HepG2 (cell line): Measurements from ENCODE around the gene POLR1D. TPM values are rescaled to one million over a fixed set of nuclear protein-coding genes. Genes with fewer than 3 reads are reported as not detected.
A peak's percentile ranks its signal among the peaks of the same experiment; 100 is the strongest.

Experiments used
- ATAC-seq: fragments of 200-7000 bp; cut with Tn5 transposase; 3 replicates; pipeline ENCODE4 v1.9.1; 2020; ENCODE audit warnings: mild to moderate bottlenecking, moderate library complexity
- BruUV-seq: library from RNA; stranded (reverse); fragments of 400-500 nt; replicated peaks from 2 replicates; lab custom pipeline; 2021; lab: Mats Ljungman, UMichigan
- CTCF ChIA-PET: fragments of 300-600 bp; formaldehyde crosslinking; extraction: SDS; loops from one replicate; lab custom pipeline; 2021; ENCODE audit warnings: low total read pairs, inconsistent platforms, low intra/inter-chr PET ratio; lab: Yijun Ruan, JAX
- POLR2A ChIA-PET: fragments of 350-600 bp; sonication (Branson Sonifier 250); formaldehyde crosslinking; loops from one replicate; lab custom pipeline; 2020; ENCODE audit warnings: antibody characterized with exemption, inconsistent platforms; lab: Yijun Ruan, JAX
- DNase-seq: peaks from one replicate; pipeline ENCODE4 v3.0.0-alpha.2; 2015; ENCODE audit warnings: low spot score
- FAIRE-seq: peaks from 3 replicates; lab custom pipeline; 2011; peaks lifted over from hg19 to GRCh38; lab: Jason Lieb, UNC
- H2AFZ ChIP-seq: one replicate; pipeline ENCODE4 v1.6.1; 2011; ENCODE audit warnings: low read length, inconsistent platforms
- H3K27ac ChIP-seq: fragments of 300-600 bp; 3 replicates; pipeline ENCODE4 v1.8.0; 2011; ENCODE audit warnings: mixed run types, mild to moderate bottlenecking, mixed read lengths, low read length, inconsistent platforms; ENCODE audit not compliant: insufficient read depth; ENCODE audit errors: extremely low read length
- H3K27me3 ChIP-seq, 2 experiments: fragments of 200-600 bp in 1 of 2; 2 replicates in 1 of 2; 3 replicates in 1 of 2; pipeline versions ENCODE4 v1.6.0 to v1.8.0; 2011; ENCODE audit warnings: low read length in 2 of 2, mild to moderate bottlenecking in 2 of 2, moderate library complexity in 2 of 2, inconsistent platforms in 1 of 2; ENCODE audit not compliant: insufficient read depth in 2 of 2, control insufficient read depth in 1 of 2
- H3K36me3 ChIP-seq, 2 experiments: fragments of 200-600 bp in 1 of 2; replicated peaks in 1 of 2; 2 replicates in 1 of 2; 3 replicates in 1 of 2; pipeline versions ENCODE4 v1.5.1 to v1.8.0; 2011; ENCODE audit warnings: low read length in 2 of 2, inconsistent platforms in 1 of 2; ENCODE audit not compliant: insufficient read depth in 2 of 2, control insufficient read depth in 1 of 2
- H3K4me1 ChIP-seq: 2 replicates; pipeline ENCODE4 v1.5.1; 2012; ENCODE audit warnings: low read length, inconsistent platforms; ENCODE audit not compliant: insufficient read depth
- H3K4me2 ChIP-seq: 2 replicates; pipeline ENCODE4 v1.6.0; 2011; ENCODE audit warnings: low read depth, low read length, inconsistent platforms
- H3K4me3 ChIP-seq, 3 experiments: fragments of 200-600 bp in 1 of 3; sonication (generic), shearing (Covaris generic) in 1 of 3; replicated peaks in 1 of 3; 2 replicates each; pipeline ENCODE4 v1.5.1; 2011 to 2016; ENCODE audit warnings: low read length in 3 of 3, inconsistent platforms in 2 of 3, low read depth in 2 of 3, mild to moderate bottlenecking in 2 of 3, control low read depth in 1 of 3, mixed read lengths in 1 of 3; ENCODE audit not compliant: insufficient read depth in 1 of 3
- H3K79me2 ChIP-seq: one replicate; pipeline ENCODE4 v1.6.1; 2011; ENCODE audit warnings: low read length, inconsistent platforms; ENCODE audit not compliant: insufficient read depth
- H3K9ac ChIP-seq: 2 replicates; pipeline ENCODE4 v1.6.0; 2011; ENCODE audit warnings: mild to moderate bottlenecking, low read depth, low read length, inconsistent platforms; ENCODE audit not compliant: insufficient read depth
- H3K9me3 ChIP-seq: 2 replicates; pipeline ENCODE4 v1.5.1; 2012; ENCODE audit warnings: mild to moderate bottlenecking, low read length
- H4K20me1 ChIP-seq: 2 replicates; pipeline ENCODE4 v1.6.0; 2011; ENCODE audit warnings: inconsistent platforms, mild to moderate bottlenecking, low read length, moderate library complexity; ENCODE audit not compliant: insufficient read depth
- HOXD1 ChIP-seq: sonication (generic); formaldehyde crosslinking; IDR thresholded peaks from 2 replicates; pipeline ENCODE4 v1.5.0; 2020; ENCODE audit warnings: missing genetic modification reagents
- ZNF10 ChIP-seq: sonication (generic); formaldehyde crosslinking; IDR thresholded peaks from 2 replicates; pipeline ENCODE4 v1.4.0; 2020; ENCODE audit warnings: mild to moderate bottlenecking, low read depth, missing genetic modification reagents, borderline replicate concordance
- ZNF431 ChIP-seq: sonication (generic); formaldehyde crosslinking; IDR thresholded peaks from 2 replicates; pipeline ENCODE4 v1.9.0; 2022; ENCODE audit warnings: missing genetic modification reagents, low read depth, mild to moderate bottlenecking, borderline replicate concordance
- ZNF577 ChIP-seq: sonication (generic); formaldehyde crosslinking; IDR thresholded peaks from 2 replicates; pipeline ENCODE4 v1.4.0; 2020; ENCODE audit warnings: mild to moderate bottlenecking, low read depth, missing genetic modification reagents, borderline replicate concordance
- ZNF644 ChIP-seq: IDR thresholded peaks from 2 replicates; pipeline ENCODE4 v1.6.1; 2016; ENCODE audit warnings: low read depth
- ZZZ3 ChIP-seq: sonication (generic); formaldehyde crosslinking; IDR thresholded peaks from 2 replicates; pipeline ENCODE4 v1.4.0; 2020; ENCODE audit warnings: missing genetic modification reagents, mild to moderate bottlenecking, borderline replicate concordance
- WGBS: methylation state at CpG from one replicate; pipeline ENCODE4 v1.1.6; 2017; ENCODE audit warnings: low lambda C conversion rate; 5-methylcytosine and 5-hydroxymethylcytosine counted together
- in situ Hi-C: cut with HindIII; loops from 2 replicates; pipeline ENCODE4 v1.10.0; 2017; ENCODE audit warnings: low pct_unique_long_range_greater_than_20kb; ENCODE audit not compliant: extremely low pct_ligation_motif_present
- intact Hi-C: fragments of 100-400 bp; cut with micrococcal nuclease; formaldehyde crosslinking; loops from one replicate; pipeline ENCODE4 v1.10.0; 2022; ENCODE audit not compliant: unreplicated experiment
- polyA plus RNA-seq, 8 experiments: library from polyadenylated mRNA; depleted of rRNA in 3 of 8; stranded (reverse) in 7 of 8; unstranded in 1 of 8; fragments of >200 nt; fragmentation: Illumina TruSeq in 4 of 8; extraction: Trizol in 4 of 8; gene quantifications; 2 replicates each; pipeline versions ENCODE4 v1.2.1 to v1.2.3, GENCODE V29; 2011 to 2016; ENCODE audit warnings: low read depth in 4 of 8, missing spikeins in 1 of 8, mixed read lengths in 1 of 8; ENCODE audit not compliant: insufficient read depth in 1 of 8
- total RNA-seq, 5 experiments: library from RNA; depleted of rRNA; stranded (reverse); fragments of >200 nt; fragmentation: Illumina TruSeq; extraction: Trizol; gene quantifications; 2 replicates each; pipeline ENCODE4 v1.2.3, GENCODE V29; 2016; ENCODE audit warnings: low read depth in 1 of 5
- TF ChIP-seq, protein P1 (sequence below): sonication (generic); formaldehyde crosslinking; IDR thresholded peaks from 2 replicates; pipeline ENCODE4 v1.5.0; 2020; ENCODE audit warnings: mild to moderate bottlenecking, missing genetic modification reagents, borderline replicate concordance
- TF ChIP-seq, protein P2 (sequence below): sonication (generic); formaldehyde crosslinking; IDR thresholded peaks from 2 replicates; pipeline ENCODE4 v1.5.1; 2020; ENCODE audit warnings: mild to moderate bottlenecking, missing genetic modification reagents, moderate library complexity

POLR1D gene
- total and polyA plus RNA-seq, 2 of the 13 experiments (the other 11 are each of a cell fraction or from before 2014, with no cell fraction given), result 183 to 490 TPM

- TF ChIP-seq, protein P1, sequence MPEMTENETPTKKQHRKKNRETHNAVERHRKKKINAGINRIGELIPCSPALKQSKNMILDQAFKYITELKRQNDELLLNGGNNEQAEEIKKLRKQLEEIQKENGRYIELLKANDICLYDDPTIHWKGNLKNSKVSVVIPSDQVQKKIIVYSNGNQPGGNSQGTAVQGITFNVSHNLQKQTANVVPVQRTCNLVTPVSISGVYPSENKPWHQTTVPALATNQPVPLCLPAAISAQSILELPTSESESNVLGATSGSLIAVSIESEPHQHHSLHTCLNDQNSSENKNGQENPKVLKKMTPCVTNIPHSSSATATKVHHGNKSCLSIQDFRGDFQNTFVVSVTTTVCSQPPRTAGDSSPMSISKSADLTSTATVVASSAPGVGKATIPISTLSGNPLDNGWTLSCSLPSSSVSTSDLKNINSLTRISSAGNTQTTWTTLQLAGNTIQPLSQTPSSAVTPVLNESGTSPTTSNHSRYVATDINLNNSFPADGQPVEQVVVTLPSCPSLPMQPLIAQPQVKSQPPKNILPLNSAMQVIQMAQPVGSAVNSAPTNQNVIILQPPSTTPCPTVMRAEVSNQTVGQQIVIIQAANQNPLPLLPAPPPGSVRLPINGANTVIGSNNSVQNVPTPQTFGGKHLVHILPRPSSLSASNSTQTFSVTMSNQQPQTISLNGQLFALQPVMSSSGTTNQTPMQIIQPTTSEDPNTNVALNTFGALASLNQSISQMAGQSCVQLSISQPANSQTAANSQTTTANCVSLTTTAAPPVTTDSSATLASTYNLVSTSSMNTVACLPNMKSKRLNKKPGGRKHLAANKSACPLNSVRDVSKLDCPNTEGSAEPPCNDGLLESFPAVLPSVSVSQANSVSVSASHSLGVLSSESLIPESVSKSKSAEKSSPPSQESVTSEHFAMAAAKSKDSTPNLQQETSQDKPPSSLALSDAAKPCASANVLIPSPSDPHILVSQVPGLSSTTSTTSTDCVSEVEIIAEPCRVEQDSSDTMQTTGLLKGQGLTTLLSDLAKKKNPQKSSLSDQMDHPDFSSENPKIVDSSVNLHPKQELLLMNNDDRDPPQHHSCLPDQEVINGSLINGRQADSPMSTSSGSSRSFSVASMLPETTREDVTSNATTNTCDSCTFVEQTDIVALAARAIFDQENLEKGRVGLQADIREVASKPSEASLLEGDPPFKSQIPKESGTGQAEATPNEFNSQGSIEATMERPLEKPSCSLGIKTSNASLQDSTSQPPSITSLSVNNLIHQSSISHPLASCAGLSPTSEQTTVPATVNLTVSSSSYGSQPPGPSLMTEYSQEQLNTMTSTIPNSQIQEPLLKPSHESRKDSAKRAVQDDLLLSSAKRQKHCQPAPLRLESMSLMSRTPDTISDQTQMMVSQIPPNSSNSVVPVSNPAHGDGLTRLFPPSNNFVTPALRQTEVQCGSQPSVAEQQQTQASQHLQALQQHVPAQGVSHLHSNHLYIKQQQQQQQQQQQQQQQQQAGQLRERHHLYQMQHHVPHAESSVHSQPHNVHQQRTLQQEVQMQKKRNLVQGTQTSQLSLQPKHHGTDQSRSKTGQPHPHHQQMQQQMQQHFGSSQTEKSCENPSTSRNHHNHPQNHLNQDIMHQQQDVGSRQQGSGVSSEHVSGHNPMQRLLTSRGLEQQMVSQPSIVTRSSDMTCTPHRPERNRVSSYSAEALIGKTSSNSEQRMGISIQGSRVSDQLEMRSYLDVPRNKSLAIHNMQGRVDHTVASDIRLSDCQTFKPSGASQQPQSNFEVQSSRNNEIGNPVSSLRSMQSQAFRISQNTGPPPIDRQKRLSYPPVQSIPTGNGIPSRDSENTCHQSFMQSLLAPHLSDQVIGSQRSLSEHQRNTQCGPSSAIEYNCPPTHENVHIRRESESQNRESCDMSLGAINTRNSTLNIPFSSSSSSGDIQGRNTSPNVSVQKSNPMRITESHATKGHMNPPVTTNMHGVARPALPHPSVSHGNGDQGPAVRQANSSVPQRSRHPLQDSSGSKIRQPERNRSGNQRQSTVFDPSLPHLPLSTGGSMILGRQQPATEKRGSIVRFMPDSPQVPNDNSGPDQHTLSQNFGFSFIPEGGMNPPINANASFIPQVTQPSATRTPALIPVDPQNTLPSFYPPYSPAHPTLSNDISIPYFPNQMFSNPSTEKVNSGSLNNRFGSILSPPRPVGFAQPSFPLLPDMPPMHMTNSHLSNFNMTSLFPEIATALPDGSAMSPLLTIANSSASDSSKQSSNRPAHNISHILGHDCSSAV (CRISPR knock-in tag), result no peak
- no peak for TF ChIP-seq ZZZ3 (CRISPR knock-in tag)
- TF ChIP-seq ZNF644 (CRISPR knock-in tag), result peak; percentile 56; the same call in 1 of the 2 replicates
These were observed 41.2 kb downstream of the POLR1D start (continued) for GRCh38 chr13:27662738-27663470.

- 96% methylated on average over 5 of the region's 8 CpGs for whole genome bisulfite sequencing
- in situ Hi-C loops (no loop called here), intact Hi-C loops (no loop called here)
- H3K9ac ChIP-seq, result no peak overlapping the region
- ATAC-seq, result no peak
- H3K27ac ChIP-seq, result no peak overlapping the region
- no peaks in the 10 kb centered on the region for H4K20me1 ChIP-seq
- peaks cover 8% of the 10 kb centered on the region for H3K4me1 ChIP-seq
- no peak overlapping the region for H2AFZ ChIP-seq
- no peaks in the 10 kb centered on the region for H3K79me2 ChIP-seq
- no peaks in the 10 kb centered on the region for H3K9me3 ChIP-seq
- BruUV-seq, result no TSS peak
- FAIRE-seq, result no peak
- H3K4me2 ChIP-seq, result no peak overlapping the region
- no peak overlapping the region for H3K4me3 ChIP-seq
- H3K36me3 ChIP-seq, result peaks cover 6 to 12% of the 10 kb centered on the region in 2 experiments; a peak in 3 of 5 replicates
- ChIA-PET POLR2A (no interaction called here), CTCF (no interaction called here)
- H3K27me3 ChIP-seq, result no peaks in the 10 kb centered on the region
- DNase-seq, result no peak
- TF ChIP-seq ZNF431 (CRISPR knock-in tag) (no peak), ZNF10 (CRISPR knock-in tag) (no peak), ZNF577 (CRISPR knock-in tag) (no peak), HOXD1 (CRISPR knock-in tag) (no peak)
- TF ChIP-seq, protein P2, sequence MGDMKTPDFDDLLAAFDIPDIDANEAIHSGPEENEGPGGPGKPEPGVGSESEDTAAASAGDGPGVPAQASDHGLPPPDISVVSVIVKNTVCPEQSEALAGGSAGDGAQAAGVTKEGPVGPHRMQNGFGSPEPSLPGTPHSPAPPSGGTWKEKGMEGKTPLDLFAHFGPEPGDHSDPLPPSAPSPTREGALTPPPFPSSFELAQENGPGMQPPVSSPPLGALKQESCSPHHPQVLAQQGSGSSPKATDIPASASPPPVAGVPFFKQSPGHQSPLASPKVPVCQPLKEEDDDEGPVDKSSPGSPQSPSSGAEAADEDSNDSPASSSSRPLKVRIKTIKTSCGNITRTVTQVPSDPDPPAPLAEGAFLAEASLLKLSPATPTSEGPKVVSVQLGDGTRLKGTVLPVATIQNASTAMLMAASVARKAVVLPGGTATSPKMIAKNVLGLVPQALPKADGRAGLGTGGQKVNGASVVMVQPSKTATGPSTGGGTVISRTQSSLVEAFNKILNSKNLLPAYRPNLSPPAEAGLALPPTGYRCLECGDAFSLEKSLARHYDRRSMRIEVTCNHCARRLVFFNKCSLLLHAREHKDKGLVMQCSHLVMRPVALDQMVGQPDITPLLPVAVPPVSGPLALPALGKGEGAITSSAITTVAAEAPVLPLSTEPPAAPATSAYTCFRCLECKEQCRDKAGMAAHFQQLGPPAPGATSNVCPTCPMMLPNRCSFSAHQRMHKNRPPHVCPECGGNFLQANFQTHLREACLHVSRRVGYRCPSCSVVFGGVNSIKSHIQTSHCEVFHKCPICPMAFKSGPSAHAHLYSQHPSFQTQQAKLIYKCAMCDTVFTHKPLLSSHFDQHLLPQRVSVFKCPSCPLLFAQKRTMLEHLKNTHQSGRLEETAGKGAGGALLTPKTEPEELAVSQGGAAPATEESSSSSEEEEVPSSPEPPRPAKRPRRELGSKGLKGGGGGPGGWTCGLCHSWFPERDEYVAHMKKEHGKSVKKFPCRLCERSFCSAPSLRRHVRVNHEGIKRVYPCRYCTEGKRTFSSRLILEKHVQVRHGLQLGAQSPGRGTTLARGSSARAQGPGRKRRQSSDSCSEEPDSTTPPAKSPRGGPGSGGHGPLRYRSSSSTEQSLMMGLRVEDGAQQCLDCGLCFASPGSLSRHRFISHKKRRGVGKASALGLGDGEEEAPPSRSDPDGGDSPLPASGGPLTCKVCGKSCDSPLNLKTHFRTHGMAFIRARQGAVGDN (CRISPR knock-in tag), result no peak
These were observed 42.3 kb downstream of the POLR1D start for GRCh38 chr13:27663947-27664346.
